Measurements from ENCODE around the gene RNF112. TPM values are rescaled to one million over a fixed set of nuclear protein-coding genes. Genes with fewer than 3 reads are reported as not detected.
A peak's percentile ranks its signal among the peaks of the same experiment; 100 is the strongest.

RNF112 gene
- total and polyA plus RNA-seq, 2 of the 13 experiments (the other 11 are each of a cell fraction or from before 2014, with no cell fraction given) = 0.05 TPM; not detected in 1

DNA sequence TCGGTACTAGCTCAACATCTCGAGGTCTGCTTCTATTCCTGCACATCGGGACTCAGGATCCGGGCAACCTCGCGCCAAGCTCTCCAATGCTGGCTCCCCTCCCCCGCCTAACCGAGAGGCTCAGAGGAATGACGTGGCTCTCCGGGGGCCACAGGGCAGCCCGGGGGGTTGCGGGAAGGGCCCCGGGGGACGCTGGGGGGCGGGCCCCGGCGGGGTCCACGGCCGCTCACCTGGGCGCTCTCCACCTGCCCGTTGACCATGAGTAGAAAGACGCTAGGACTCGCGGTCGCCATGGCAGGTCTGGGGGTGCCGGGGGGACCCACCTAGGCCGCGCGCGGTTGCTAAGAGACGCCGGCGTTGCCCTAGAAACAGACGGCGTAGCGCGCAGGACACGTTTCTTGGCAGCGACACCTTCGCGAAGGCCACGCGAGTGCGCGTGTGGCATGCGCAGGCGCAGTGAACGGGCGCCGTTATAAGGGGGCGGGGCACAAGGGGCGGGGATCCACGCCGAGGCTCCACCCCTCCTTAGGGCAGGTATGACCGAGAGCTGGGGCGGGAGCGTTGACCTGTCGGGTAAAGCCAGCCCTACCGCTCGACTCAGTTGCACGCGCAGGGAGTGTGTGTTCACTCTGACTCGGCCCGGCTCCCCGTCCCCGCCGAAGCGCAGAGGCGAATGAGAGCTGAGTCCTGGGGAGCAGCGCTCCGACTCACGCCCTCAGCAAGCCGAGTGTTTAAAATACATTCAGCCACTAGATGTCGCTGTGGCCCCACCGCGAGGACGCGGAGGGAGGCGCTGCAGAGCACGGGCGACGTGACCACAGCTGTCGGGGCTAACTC is 48.5 kb upstream of the RNF112 start, which contains the start of gene B9D1 (continued):
- TF ChIP-seq, protein P1, sequence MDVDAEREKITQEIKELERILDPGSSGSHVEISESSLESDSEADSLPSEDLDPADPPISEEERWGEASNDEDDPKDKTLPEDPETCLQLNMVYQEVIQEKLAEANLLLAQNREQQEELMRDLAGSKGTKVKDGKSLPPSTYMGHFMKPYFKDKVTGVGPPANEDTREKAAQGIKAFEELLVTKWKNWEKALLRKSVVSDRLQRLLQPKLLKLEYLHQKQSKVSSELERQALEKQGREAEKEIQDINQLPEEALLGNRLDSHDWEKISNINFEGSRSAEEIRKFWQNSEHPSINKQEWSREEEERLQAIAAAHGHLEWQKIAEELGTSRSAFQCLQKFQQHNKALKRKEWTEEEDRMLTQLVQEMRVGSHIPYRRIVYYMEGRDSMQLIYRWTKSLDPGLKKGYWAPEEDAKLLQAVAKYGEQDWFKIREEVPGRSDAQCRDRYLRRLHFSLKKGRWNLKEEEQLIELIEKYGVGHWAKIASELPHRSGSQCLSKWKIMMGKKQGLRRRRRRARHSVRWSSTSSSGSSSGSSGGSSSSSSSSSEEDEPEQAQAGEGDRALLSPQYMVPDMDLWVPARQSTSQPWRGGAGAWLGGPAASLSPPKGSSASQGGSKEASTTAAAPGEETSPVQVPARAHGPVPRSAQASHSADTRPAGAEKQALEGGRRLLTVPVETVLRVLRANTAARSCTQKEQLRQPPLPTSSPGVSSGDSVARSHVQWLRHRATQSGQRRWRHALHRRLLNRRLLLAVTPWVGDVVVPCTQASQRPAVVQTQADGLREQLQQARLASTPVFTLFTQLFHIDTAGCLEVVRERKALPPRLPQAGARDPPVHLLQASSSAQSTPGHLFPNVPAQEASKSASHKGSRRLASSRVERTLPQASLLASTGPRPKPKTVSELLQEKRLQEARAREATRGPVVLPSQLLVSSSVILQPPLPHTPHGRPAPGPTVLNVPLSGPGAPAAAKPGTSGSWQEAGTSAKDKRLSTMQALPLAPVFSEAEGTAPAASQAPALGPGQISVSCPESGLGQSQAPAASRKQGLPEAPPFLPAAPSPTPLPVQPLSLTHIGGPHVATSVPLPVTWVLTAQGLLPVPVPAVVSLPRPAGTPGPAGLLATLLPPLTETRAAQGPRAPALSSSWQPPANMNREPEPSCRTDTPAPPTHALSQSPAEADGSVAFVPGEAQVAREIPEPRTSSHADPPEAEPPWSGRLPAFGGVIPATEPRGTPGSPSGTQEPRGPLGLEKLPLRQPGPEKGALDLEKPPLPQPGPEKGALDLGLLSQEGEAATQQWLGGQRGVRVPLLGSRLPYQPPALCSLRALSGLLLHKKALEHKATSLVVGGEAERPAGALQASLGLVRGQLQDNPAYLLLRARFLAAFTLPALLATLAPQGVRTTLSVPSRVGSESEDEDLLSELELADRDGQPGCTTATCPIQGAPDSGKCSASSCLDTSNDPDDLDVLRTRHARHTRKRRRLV (CRISPR knock-in tag; IDR thresholded peaks at IDR 0.05) = no peak
- TF ChIP-seq ZFX (CRISPR knock-in tag; IDR thresholded peaks at IDR 0.05; ENCODE audit: low read depth) (peak; percentile 88), ZNF282 (IDR thresholded peaks at IDR 0.05; ENCODE audit: partially characterized antibody) (no peak), ZNF205 (CRISPR knock-in tag; IDR thresholded peaks at IDR 0.05) (no peak; the same call in 1 of the 2 replicates), KLF11 (CRISPR knock-in tag; IDR thresholded peaks at IDR 0.05) (peak; percentile 57; the same call in 1 of the 2 replicates), ZFP1 (CRISPR knock-in tag; IDR thresholded peaks at IDR 0.05) (no peak), ZNF17 (CRISPR knock-in tag; IDR thresholded peaks at IDR 0.05) (no peak), ISL2 (CRISPR knock-in tag; IDR thresholded peaks at IDR 0.05) (0 out of 2 replicates have a peak, but pooled peaks have one; percentile 40), ZNF75D (CRISPR knock-in tag; IDR thresholded peaks at IDR 0.05; ENCODE audit: borderline replicate concordance) (no peak), KLF12 (CRISPR knock-in tag; IDR thresholded peaks at IDR 0.05; ENCODE audit: borderline replicate concordance) (no peak), ZNF83 (CRISPR knock-in tag; IDR thresholded peaks at IDR 0.05; ENCODE audit: borderline replicate concordance) (no peak)
- TF ChIP-seq, protein P2, sequence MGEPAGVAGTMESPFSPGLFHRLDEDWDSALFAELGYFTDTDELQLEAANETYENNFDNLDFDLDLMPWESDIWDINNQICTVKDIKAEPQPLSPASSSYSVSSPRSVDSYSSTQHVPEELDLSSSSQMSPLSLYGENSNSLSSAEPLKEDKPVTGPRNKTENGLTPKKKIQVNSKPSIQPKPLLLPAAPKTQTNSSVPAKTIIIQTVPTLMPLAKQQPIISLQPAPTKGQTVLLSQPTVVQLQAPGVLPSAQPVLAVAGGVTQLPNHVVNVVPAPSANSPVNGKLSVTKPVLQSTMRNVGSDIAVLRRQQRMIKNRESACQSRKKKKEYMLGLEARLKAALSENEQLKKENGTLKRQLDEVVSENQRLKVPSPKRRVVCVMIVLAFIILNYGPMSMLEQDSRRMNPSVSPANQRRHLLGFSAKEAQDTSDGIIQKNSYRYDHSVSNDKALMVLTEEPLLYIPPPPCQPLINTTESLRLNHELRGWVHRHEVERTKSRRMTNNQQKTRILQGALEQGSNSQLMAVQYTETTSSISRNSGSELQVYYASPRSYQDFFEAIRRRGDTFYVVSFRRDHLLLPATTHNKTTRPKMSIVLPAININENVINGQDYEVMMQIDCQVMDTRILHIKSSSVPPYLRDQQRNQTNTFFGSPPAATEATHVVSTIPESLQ (CRISPR knock-in tag; conservative IDR thresholded peaks at IDR 0.05) = no peak
- TF ChIP-seq, protein P3, sequence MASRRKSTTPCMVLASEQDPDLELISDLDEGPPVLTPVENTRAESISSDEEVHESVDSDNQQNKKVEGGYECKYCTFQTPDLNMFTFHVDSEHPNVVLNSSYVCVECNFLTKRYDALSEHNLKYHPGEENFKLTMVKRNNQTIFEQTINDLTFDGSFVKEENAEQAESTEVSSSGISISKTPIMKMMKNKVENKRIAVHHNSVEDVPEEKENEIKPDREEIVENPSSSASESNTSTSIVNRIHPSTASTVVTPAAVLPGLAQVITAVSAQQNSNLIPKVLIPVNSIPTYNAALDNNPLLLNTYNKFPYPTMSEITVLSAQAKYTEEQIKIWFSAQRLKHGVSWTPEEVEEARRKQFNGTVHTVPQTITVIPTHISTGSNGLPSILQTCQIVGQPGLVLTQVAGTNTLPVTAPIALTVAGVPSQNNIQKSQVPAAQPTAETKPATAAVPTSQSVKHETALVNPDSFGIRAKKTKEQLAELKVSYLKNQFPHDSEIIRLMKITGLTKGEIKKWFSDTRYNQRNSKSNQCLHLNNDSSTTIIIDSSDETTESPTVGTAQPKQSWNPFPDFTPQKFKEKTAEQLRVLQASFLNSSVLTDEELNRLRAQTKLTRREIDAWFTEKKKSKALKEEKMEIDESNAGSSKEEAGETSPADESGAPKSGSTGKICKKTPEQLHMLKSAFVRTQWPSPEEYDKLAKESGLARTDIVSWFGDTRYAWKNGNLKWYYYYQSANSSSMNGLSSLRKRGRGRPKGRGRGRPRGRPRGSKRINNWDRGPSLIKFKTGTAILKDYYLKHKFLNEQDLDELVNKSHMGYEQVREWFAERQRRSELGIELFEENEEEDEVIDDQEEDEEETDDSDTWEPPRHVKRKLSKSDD (CRISPR knock-in tag; IDR thresholded peaks at IDR 0.05; ENCODE audit: low read depth) = peak; percentile 50; the same call in 1 of the 2 replicates
- TF ChIP-seq, protein P4, sequence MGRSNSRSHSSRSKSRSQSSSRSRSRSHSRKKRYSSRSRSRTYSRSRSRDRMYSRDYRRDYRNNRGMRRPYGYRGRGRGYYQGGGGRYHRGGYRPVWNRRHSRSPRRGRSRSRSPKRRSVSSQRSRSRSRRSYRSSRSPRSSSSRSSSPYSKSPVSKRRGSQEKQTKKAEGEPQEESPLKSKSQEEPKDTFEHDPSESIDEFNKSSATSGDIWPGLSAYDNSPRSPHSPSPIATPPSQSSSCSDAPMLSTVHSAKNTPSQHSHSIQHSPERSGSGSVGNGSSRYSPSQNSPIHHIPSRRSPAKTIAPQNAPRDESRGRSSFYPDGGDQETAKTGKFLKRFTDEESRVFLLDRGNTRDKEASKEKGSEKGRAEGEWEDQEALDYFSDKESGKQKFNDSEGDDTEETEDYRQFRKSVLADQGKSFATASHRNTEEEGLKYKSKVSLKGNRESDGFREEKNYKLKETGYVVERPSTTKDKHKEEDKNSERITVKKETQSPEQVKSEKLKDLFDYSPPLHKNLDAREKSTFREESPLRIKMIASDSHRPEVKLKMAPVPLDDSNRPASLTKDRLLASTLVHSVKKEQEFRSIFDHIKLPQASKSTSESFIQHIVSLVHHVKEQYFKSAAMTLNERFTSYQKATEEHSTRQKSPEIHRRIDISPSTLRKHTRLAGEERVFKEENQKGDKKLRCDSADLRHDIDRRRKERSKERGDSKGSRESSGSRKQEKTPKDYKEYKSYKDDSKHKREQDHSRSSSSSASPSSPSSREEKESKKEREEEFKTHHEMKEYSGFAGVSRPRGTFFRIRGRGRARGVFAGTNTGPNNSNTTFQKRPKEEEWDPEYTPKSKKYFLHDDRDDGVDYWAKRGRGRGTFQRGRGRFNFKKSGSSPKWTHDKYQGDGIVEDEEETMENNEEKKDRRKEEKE (IDR thresholded peaks at IDR 0.05) = no peak
- TF ChIP-seq, protein P5, sequence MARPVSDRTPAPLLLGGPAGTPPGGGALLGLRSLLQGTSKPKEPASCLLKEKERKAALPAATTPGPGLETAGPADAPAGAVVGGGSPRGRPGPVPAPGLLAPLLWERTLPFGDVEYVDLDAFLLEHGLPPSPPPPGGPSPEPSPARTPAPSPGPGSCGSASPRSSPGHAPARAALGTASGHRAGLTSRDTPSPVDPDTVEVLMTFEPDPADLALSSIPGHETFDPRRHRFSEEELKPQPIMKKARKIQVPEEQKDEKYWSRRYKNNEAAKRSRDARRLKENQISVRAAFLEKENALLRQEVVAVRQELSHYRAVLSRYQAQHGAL (CRISPR knock-in tag; IDR thresholded peaks at IDR 0.05; ENCODE audit: not compliant biosample characterization) = no peak

All from HepG2 (cell line).